ACHN (cell line): Measurements from ENCODE around the gene C1R.

Source experiments
- DNase-seq: peaks from one replicate; pipeline ENCODE4 v3.0.0-alpha.2; 2015
- in situ Hi-C: cut with HindIII; loops from 2 replicates; pipeline ENCODE4 v1.10.0; 2017; ENCODE audit warnings: low sequenced_read_pairs, low pct_ligation_motif_present, low pct_unique_long_range_greater_than_20kb

Gene C1R

GRCh38 chr12:7092229-7092985 lies at the start of gene C1R:
Gene C1R, minus strand, starts transcription at chr12:7092445. Its CDS starts 57 bp downstream, at chr12:7092388.
- in situ Hi-C loops, result no loop called here
- DNase-seq, result peak; percentile 70

GRCh38 chr12:7141351-7142005 lies 49.2 kb upstream of the C1R start:
- in situ Hi-C loops, result no loop called here
- no peak for DNase-seq

- DNase-seq, result no peak
- in situ Hi-C loops, result no loop called here
Measured at GRCh38 chr12:7139200-7139599, 47.0 kb upstream of the C1R start.

GRCh38 chr12:7137908-7138307 lies 45.7 kb upstream of the C1R start:
- no peak for DNase-seq
- in situ Hi-C loops, result no loop called here

GRCh38 chr12:7136676-7137075 lies 44.4 kb upstream of the C1R start:
- in situ Hi-C loops, result no loop called here
- no peak for DNase-seq

GRCh38 chr12:7136071-7136470 lies 43.8 kb upstream of the C1R start:
- DNase-seq, result no peak
- in situ Hi-C loops, result no loop called here

- no peak for DNase-seq
Measured at GRCh38 chr12:7134396-7135166, 42.3 kb upstream of the C1R start.

GRCh38 chr12:7131502-7131866 lies 39.2 kb upstream of the C1R start:
- in situ Hi-C loops, result no loop called here
- DNase-seq, result no peak

More at GRCh38 chr12:7134396-7135166, 42.3 kb upstream of the C1R start:
- in situ Hi-C loops, result no loop called here

GRCh38 chr12:7130701-7131501 lies 38.7 kb upstream of the C1R start:
- peak; percentile 71 for DNase-seq
- in situ Hi-C loops, result no loop called here

GRCh38 chr12:7129872-7130691 lies 37.8 kb upstream of the C1R start, which contains the start of gene CLSTN3:
Gene CLSTN3, plus strand, starts transcription at chr12:7130371. Its CDS starts 278 bp downstream, at chr12:7130649.
- in situ Hi-C loops, result no loop called here
- peak; percentile 85 for DNase-seq

- in situ Hi-C loops, result no loop called here
- DNase-seq, result no peak
Measured at GRCh38 chr12:7129287-7129871, 37.1 kb upstream of the C1R start.

GRCh38 chr12:7128681-7129286 lies 36.5 kb upstream of the C1R start, which contains the start of gene RBP5:
Gene RBP5, minus strand, starts transcription at chr12:7128889. Its CDS starts 114 bp downstream, at chr12:7128775.
- DNase-seq, result no peak
- in situ Hi-C loops, result no loop called here

GRCh38 chr12:7127916-7128626 lies 35.8 kb upstream of the C1R start:
- in situ Hi-C loops, result no loop called here

GRCh38 chr12:7125632-7126227 lies 33.5 kb upstream of the C1R start:
- in situ Hi-C loops, result no loop called here
- no peak for DNase-seq

More at GRCh38 chr12:7127916-7128626, 35.8 kb upstream of the C1R start:
- DNase-seq, result no peak

- no peak for DNase-seq
- in situ Hi-C loops, result no loop called here
Measured at GRCh38 chr12:7123806-7124522, 31.7 kb upstream of the C1R start.
